K562 (cell line): Measurements from ENCODE around the gene FMNL3. TPM values are rescaled to one million over a fixed set of nuclear protein-coding genes. Genes with fewer than 3 reads are reported as not detected.

ENCODE experiments used
- ARID1B ChIP-seq: fragments of 450-650 bp; IDR thresholded peaks from 2 replicates; pipeline ENCODE4 v1.6.1; 2016; ENCODE audit warnings: antibody characterized with exemption, mild to moderate bottlenecking, inconsistent platforms
- C11orf30 ChIP-seq: fragments of 450-650 bp; IDR thresholded peaks from 2 replicates; pipeline ENCODE4 v1.6.1; 2016; ENCODE audit warnings: low read depth, mild to moderate bottlenecking
- CBX1 ChIP-seq: sonication (generic); IDR thresholded peaks from 2 replicates; pipeline ENCODE4 v1.6.1; 2016; ENCODE audit warnings: antibody characterized with exemption, low read depth, mild to moderate bottlenecking
- CHD4 ChIP-seq: fragments of 200-600 bp; sonication (generic); IDR thresholded peaks from 3 replicates; pipeline ENCODE4 v1.6.1; 2012; ENCODE audit warnings: low read depth, mild to moderate bottlenecking, mixed read lengths, low read length, inconsistent platforms; ENCODE audit not compliant: insufficient read depth, insufficient replicate concordance, poor library complexity, severe bottlenecking
- FIP1L1 ChIP-seq: fragments of 200-400 bp; formaldehyde crosslinking; IDR thresholded peaks from 2 replicates; pipeline ENCODE4 v1.6.1; 2018; ENCODE audit warnings: mild to moderate bottlenecking, low read depth, low read length; ENCODE audit not compliant: poor library complexity, severe bottlenecking
- FOXJ2 ChIP-seq: fragments of 200-800 bp; sonication (Bioruptor generic); IDR thresholded peaks from 2 replicates; pipeline ENCODE4 v1.6.1; 2016; ENCODE audit warnings: missing genetic modification characterization, missing compliant biosample characterization
- HSF4 ChIP-seq: fragments of 250-450 bp; sonication (Bioruptor Pico); IDR thresholded peaks from 2 replicates; pipeline ENCODE4 v2.1.2; 2022; ENCODE audit warnings: mild to moderate bottlenecking, moderate library complexity, borderline replicate concordance
- ILK ChIP-seq: fragments of 450-650 bp; IDR thresholded peaks from 2 replicates; pipeline ENCODE4 v1.6.1; 2016; ENCODE audit warnings: missing genetic modification characterization, low read depth, mild to moderate bottlenecking, missing compliant biosample characterization, moderate library complexity, borderline replicate concordance
- LCOR ChIP-seq: sonication (generic); formaldehyde crosslinking; IDR thresholded peaks from 2 replicates; pipeline ENCODE4 v1.8.0; 2022; ENCODE audit warnings: mild to moderate bottlenecking, missing genetic modification reagents
- MEF2A ChIP-seq: IDR thresholded peaks from 2 replicates; pipeline ENCODE4 v1.6.1; 2011; ENCODE audit warnings: low read depth, mild to moderate bottlenecking, low read length, moderate library complexity; ENCODE audit not compliant: control insufficient read depth
- NFYB ChIP-seq: IDR thresholded peaks from 2 replicates; pipeline ENCODE4 v1.6.1; 2011; ENCODE audit warnings: mild to moderate bottlenecking, moderate library complexity; ENCODE audit not compliant: insufficient read length; ENCODE audit errors: extremely low read depth
- NR2F6 ChIP-seq: fragments of 450-650 bp; formaldehyde crosslinking; IDR thresholded peaks from 2 replicates; pipeline ENCODE4 v1.4.0; 2020; ENCODE audit warnings: mild to moderate bottlenecking
- PHF8 ChIP-seq: fragments of 200-600 bp; sonication (generic); IDR thresholded peaks from 2 replicates; pipeline ENCODE4 v1.6.1; 2012; ENCODE audit warnings: mixed run types, mild to moderate bottlenecking, inconsistent platforms, low read length, moderate library complexity, borderline replicate concordance
- RNF2 ChIP-seq: sonication (generic); IDR thresholded peaks from 2 replicates; pipeline ENCODE4 v1.6.1; 2016
- SAP30 ChIP-seq: fragments of 200-600 bp; sonication (generic); IDR thresholded peaks from 2 replicates; pipeline ENCODE4 v1.6.1; 2012; ENCODE audit warnings: borderline replicate concordance, low read depth, mild to moderate bottlenecking, moderate library complexity, low read length, control low read depth, inconsistent platforms; ENCODE audit not compliant: insufficient read depth, poor library complexity, severe bottlenecking
- SNRNP70 ChIP-seq: fragments of 200-400 bp; formaldehyde crosslinking; optimal IDR thresholded peaks from 2 replicates; pipeline ENCODE3; 2017; ENCODE audit warnings: low read depth, low read length
- SRF ChIP-seq, 2 experiments: fragments of 250-450, 450-650 bp in 1 of 2; sonication (Bioruptor Pico) in 1 of 2; sonication (generic) in 1 of 2; formaldehyde crosslinking; IDR thresholded peaks; 2 replicates each; pipeline versions ENCODE4 v1.5.0 to v1.5.1; 2020 to 2022; ENCODE audit warnings: mild to moderate bottlenecking in 1 of 2, missing genetic modification reagents in 1 of 2
- TBP ChIP-seq: optimal IDR thresholded peaks from 2 replicates; pipeline ENCODE3; 2011; ENCODE audit warnings: low read depth, low read length, improper control_type of control experiment
- TGIF2 ChIP-seq: sonication (generic); formaldehyde crosslinking; IDR thresholded peaks from 2 replicates; pipeline ENCODE4 v1.8.1; 2022; ENCODE audit warnings: mild to moderate bottlenecking, missing genetic modification reagents, moderate library complexity
- XRCC4 ChIP-seq: IDR thresholded peaks from one replicate; pipeline ENCODE4 v1.6.1; 2011; ENCODE audit not compliant: insufficient read depth, insufficient read length; ENCODE audit errors: extremely low read depth
- ZFP30 ChIP-seq: fragments of 250-450 bp; sonication (Bioruptor Pico); IDR thresholded peaks from 2 replicates; pipeline ENCODE4 v1.8.0; 2022; ENCODE audit warnings: moderate library complexity, mild to moderate bottlenecking, inconsistent platforms, borderline replicate concordance
- ZNF316 ChIP-seq: fragments of 450-650 bp; IDR thresholded peaks from 2 replicates; pipeline ENCODE4 v1.6.1; 2016
- polyA plus RNA-seq, 8 experiments: library from polyadenylated mRNA; depleted of rRNA in 4 of 8; stranded (reverse) in 5 of 8; unstranded in 3 of 8; fragments of >200 nt; fragmentation: Nextera tagmentation in 2 of 8; fragmentation: Illumina TruSeq in 1 of 8; extraction: Ambion mirVana in 2 of 8; extraction: Trizol in 1 of 8; gene quantifications; 2 replicates each; pipeline versions ENCODE4 v1.2.1 to v1.2.3, GENCODE V29; 2011 to 2014; ENCODE audit warnings: inconsistent platforms in 1 of 8, missing spikeins in 1 of 8
- total RNA-seq, 7 experiments: library from RNA; depleted of rRNA in 6 of 7; stranded (reverse); fragments of >200 nt in 6 of 7; fragmentation: Illumina TruSeq in 2 of 7; extraction: Trizol in 2 of 7; gene quantifications; 2 replicates each; pipeline versions ENCODE4 v1.2.1 to v1.2.3, GENCODE V29; 2011 to 2021; ENCODE audit warnings: low replicate concordance in 1 of 7
- TF ChIP-seq, protein P1 (sequence below): fragments of 450-650 bp; IDR thresholded peaks from 2 replicates; pipeline ENCODE4 v1.6.1; 2014; ENCODE audit warnings: low read depth, mild to moderate bottlenecking, moderate library complexity, borderline replicate concordance
- TF ChIP-seq, protein P2 (sequence below): fragments of 450-650 bp; formaldehyde crosslinking; IDR thresholded peaks from 2 replicates; pipeline ENCODE4 v1.4.0; 2020; ENCODE audit warnings: mild to moderate bottlenecking, moderate library complexity

FMNL3 gene
- total and polyA plus RNA-seq, 9 of the 15 experiments (the other 6 are each of a cell fraction or from before 2014, with no cell fraction given), result 0.49 to 14.4 (median 6.8) TPM

DNA sequence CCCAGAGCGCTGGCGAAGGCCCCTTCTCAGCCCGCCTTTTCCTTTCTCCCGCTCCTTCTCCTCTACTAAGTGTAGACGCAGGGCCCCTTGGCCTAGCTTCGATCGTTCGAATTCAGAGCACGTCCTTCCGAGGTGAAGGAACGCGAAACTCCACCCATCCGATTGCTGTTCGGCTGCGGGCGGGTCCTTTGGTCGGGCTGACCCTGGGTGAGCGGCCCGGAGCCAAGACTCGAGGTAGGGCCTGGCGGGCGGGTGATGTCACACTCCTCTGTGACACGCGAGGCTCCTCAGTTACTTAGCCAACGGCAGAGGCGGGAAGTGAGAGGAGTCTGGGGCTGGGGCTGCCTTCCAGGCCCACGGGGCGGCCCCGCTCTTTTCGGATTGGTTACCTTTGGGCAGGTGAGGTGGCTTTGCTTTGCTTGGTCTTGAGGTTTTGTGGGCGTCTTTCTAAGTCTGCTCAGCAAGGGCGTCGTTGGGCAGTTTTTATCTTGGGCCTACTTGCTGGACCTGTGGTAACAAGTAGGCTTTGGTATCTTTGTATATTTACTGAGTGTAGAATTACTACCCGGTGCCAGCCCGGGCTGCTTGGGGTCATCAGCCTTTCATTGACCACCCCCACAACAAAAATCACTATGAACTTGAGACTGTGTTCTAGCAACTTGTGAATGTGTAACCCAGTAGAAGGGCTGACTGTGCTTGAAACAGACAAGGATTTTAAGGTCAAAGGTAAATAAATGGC, 34.8 kb upstream of the FMNL3 start (continued):
- no peak for TF ChIP-seq XRCC4
- TF ChIP-seq SRF (CRISPR knock-in tag; IDR thresholded peaks at IDR 0.05), result peak in 1 of 2 experiments; percentile 47; a peak in 1 of 4 replicates
- TF ChIP-seq, protein P1, sequence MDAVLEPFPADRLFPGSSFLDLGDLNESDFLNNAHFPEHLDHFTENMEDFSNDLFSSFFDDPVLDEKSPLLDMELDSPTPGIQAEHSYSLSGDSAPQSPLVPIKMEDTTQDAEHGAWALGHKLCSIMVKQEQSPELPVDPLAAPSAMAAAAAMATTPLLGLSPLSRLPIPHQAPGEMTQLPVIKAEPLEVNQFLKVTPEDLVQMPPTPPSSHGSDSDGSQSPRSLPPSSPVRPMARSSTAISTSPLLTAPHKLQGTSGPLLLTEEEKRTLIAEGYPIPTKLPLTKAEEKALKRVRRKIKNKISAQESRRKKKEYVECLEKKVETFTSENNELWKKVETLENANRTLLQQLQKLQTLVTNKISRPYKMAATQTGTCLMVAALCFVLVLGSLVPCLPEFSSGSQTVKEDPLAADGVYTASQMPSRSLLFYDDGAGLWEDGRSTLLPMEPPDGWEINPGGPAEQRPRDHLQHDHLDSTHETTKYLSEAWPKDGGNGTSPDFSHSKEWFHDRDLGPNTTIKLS, result no peak
- TF ChIP-seq PHF8, result no peak
- TF ChIP-seq CHD4, result no peak
- TF ChIP-seq NR2F6 (CRISPR knock-in tag), result no peak
- peak; percentile 14 for TF ChIP-seq NFYB
- TF ChIP-seq TBP, result peak; percentile 34
- TF ChIP-seq CBX1, result no peak
- no peak for TF ChIP-seq ILK (tag)
- no peak for TF ChIP-seq ZNF316
- TF ChIP-seq FIP1L1, result peak; percentile 37
- TF ChIP-seq SNRNP70, result no peak
- no peak for TF ChIP-seq C11orf30
- TF ChIP-seq RNF2, result peak; percentile 35; the same call in 1 of the 2 replicates
- peak; percentile 52 for TF ChIP-seq SAP30
- TF ChIP-seq ARID1B, result 0 out of 2 replicates have a peak, but pooled peaks have one; percentile 11
- TF ChIP-seq LCOR (CRISPR knock-in tag), result no peak
- TF ChIP-seq, protein P2, sequence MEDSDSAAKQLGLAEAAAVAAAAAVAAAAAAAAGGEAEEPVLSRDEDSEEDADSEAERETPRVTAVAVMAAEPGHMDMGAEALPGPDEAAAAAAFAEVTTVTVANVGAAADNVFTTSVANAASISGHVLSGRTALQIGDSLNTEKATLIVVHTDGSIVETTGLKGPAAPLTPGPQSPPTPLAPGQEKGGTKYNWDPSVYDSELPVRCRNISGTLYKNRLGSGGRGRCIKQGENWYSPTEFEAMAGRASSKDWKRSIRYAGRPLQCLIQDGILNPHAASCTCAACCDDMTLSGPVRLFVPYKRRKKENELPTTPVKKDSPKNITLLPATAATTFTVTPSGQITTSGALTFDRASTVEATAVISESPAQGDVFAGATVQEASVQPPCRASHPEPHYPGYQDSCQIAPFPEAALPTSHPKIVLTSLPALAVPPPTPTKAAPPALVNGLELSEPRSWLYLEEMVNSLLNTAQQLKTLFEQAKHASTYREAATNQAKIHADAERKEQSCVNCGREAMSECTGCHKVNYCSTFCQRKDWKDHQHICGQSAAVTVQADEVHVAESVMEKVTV (CRISPR knock-in tag), result no peak
- TF ChIP-seq MEF2A, result no peak
- TF ChIP-seq TGIF2, result no peak
- TF ChIP-seq HSF4 (CRISPR knock-in tag), result no peak
- TF ChIP-seq ZFP30 (CRISPR knock-in tag), result no peak
- no peak for TF ChIP-seq FOXJ2 (tag)
